Femur (tissue), 1 donor: ENCODE data around the gene LAGE3.

Experiments used
- DNase-seq: peaks from one replicate; pipeline ENCODE4 v3.0.0-alpha.2; 2017

The LAGE3 gene

DNA sequence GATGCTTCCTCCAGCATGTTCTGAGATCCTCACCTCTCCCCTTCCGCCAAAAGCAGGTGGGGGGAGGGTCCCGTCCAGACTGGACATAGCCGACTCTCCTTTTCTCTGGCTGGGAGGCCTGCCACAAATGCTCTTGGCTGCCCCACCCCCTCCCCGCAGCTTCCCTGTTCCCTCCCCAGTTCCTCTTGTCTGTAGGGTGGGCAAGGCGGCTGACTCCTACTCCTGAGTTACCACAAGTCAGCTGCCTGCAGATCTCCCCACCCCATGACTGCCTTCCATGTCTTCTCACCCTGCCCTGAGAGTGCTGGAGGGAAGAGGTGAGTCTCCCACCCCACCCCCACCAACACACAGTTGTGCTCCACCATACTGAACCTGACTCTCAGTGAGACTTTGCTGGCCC, 47.7 kb downstream of the LAGE3 start:
- DNase-seq: no peak

DNA sequence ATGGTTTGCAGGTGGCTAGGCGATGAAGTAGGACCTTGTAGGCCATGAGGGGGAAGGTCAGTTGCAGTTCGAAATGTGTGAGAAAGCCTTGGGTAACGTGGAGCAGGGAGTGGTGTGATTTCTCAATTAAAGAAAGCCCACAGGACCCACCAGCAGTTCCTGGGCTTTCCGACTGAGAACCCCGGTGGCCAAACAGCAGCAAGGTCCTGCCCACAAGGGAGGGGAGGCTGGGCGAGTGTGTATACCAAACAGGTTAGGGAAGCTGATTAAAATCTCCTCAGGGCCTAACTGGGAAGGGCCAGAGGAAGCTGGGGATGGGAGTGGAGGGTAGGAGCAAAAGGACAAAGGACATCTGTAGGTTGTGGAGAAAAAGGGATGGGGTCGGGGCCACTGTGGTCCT, 48.2 kb downstream of the LAGE3 start:
- DNase-seq: no peak

DNA sequence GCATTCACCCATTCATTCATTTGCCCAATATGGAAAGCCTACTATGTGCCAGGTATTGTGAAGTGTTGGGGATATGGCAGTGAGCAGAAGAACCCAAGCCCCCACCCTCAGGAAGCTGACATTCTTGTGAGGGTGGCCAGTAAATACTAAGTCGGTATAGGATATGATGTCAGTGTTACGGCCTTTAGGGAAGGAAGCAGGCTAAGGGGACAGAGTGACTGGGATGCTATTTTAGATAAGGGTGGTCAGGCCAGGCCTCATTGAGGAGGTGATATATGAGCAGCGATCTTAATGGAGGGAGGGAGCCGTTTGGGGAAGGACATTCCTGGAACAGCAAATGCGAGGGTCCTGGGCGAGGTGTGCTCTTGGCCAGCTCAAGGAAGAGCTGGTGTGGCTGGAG, 48.6 kb downstream of the LAGE3 start:
- DNase-seq: no peak

DNA sequence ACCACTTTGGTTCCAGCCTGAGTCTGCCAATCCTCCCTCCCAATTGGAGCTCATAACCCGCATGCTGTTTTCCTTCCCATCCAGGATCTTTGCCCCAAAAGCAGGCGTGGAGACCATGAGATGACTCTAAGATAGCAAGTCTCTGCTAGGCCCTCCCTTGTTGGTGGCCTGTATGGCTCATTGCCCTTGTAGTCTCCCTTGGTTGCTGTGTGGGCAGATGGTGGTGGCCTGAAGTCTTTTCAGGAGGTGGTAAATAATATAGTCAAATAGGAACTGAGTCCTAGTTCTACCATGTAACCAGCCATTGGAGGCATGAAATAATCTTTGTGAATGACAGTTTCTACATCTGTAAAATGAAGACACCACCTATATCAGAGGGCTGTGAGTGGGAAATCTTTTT, 49.4 kb downstream of the LAGE3 start:
- DNase-seq: no peak

DNA sequence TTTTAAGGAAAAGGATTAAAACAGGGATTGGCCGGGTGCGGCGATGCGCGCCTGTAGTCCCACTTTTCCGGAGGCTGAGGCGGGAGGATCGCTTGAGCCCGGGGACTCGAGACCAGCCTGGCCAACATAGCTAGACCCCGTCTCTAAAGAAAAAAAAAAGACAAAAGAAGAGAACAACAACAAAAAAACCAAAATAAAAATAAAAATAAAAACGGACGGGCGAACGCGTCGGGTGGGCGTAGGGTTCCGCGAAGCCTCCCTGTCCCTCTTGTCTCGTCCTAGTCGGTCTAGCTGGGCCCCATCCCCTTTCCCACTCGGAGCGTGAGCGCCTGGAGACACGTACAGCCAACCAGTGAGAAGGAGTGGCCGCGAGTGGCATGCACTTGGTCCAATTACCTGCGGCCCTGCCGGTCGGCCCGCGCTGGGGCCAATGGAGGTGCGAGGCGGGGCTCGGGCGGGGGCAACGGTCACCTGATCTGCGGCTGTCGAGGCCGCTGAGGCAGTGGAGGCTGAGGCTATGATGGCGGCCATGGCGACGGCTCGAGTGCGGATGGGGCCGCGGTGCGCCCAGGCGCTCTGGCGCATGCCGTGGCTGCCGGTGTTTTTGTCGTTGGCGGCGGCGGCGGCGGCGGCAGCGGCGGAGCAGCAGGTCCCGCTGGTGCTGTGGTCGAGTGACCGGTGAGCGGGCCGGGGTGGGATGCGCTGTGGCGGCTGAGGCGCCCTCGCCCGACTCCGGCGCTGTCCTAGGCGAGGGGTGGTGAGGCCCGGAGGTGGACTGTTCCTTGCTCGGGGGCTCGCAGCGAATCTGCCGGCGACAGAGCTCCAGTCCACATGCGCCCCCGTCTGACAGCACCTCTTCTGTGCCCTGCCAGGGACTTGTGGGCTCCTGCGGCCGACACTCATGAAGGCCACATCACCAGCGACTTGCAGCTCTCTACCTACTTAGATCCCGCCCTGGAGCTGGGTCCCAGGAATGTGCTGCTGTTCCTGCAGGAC, 50.6 kb downstream of the LAGE3 start, which contains the start of gene ATP6AP1:
ATP6AP1 (plus strand) TSS at position 502 of the 996 bp plus-strand sequence; CDS start at position 518, 16 bp downstream.
- DNase-seq: peak; percentile 95
